ENCODE measurements around the gene FOXL3. TPM values are rescaled to one million over a fixed set of nuclear protein-coding genes. Genes with fewer than 3 reads are reported as not detected.

The FOXL3 gene
- total and polyA plus RNA-seq, 2 donors from 2014 or later = not detected

- Histone ChIP-seq H3K4me3 (ENCODE audit: low read length in 3 of 3) (no peak overlapping the region), H3K9me3 (ENCODE audit: control insufficient read depth in 2 of 3, insufficient read depth in 1 of 3, low read length in 3 of 3) (peaks cover 0 to 7% (median 0%) of the 10 kb centered on the region in 3 donors), H3K27ac (ENCODE audit: low read depth in 2 of 2, low read length in 2 of 2) (peak overlapping the region; percentile 34 to 54), H3K27me3 (ENCODE audit: control insufficient read depth, insufficient read depth, low read length) (no peaks in the 10 kb centered on the region), H3K9ac (ENCODE audit: low read length in 3 of 3) (no peak overlapping the region), H3K4me1 (ENCODE audit: control insufficient read depth in 2 of 3, insufficient read depth in 2 of 3, low read depth in 1 of 3, low read length in 3 of 3) (no peaks in the 10 kb centered on the region), H3K36me3 (ENCODE audit: control insufficient read depth in 2 of 3, insufficient read depth in 3 of 3, low read length in 3 of 3) (peaks cover 0 to 8% (median under 1%) of the 10 kb centered on the region in 3 donors)
- FAIRE-seq (no peak), DNase-seq (peak in 2 of 5 donors; percentile 38 to 75)
- no peak for TF ChIP-seq CTCF (IDR thresholded peaks at IDR 0.05; ENCODE audit: borderline replicate concordance, extremely low read depth, insufficient read depth)
- intact Hi-C loops (cut with DNase I) = no loop called here
These were observed 24.6 kb upstream of the FOXL3 start for GRCh38 chr7:265192-265997.

DNA sequence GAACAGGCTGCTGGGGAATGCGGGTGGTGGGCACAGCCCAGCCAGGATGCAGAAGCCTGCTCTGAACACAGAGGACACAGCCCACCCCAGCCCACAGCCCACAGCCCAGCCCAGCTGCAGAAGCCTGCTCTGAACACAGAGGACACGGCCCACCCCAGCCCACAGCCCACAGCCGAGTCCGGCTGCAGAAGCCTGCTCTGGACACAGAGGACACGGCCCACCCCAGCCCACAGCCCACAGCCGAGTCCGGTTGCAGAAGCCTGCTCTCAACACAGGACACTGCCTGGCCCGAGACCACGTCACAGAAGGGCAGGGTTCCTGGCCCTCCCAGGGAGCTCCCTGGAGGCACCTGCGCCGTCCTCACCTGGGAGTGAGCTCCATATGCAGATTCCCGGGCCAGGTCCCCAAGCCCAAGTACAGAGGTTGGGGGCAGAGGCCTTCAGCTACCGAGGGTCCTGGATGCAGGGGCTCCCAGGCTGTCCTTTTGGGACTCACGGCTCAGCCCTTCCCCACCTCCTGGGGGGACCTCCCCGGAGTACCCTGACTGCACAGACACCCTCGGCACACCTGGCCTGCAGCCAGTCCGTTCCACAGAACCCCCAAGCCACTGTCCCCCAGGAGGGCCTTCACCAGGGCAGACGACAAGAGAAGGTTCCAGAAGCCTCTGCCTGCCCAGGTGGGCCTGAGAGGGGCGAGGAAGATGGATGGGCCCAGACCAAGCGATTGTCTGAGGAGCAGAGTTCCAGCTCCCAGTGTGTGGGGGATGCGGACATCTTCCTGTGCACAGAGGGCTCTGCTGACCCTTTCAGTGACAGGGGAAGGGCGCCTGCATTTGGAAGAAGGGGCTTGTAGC, 23.7 kb upstream of the FOXL3 start:
- H3K4me3 ChIP-seq (ENCODE audit: low read length in 3 of 3) = no peak overlapping the region
- H3K9me3 ChIP-seq (ENCODE audit: control insufficient read depth in 2 of 3, insufficient read depth in 1 of 3, low read length in 3 of 3) = peaks cover 0 to 7% (median 0%) of the 10 kb centered on the region in 3 donors
- H3K9ac ChIP-seq (ENCODE audit: low read length in 3 of 3) = no peak overlapping the region
- DNase-seq (peak in 2 of 5 donors; percentile 46 to 72), FAIRE-seq (no peak)
- no peak for TF ChIP-seq CTCF (IDR thresholded peaks at IDR 0.05; ENCODE audit: borderline replicate concordance, extremely low read depth, insufficient read depth)
- H3K27me3 ChIP-seq (ENCODE audit: control insufficient read depth, insufficient read depth, low read length) = no peaks in the 10 kb centered on the region
- H3K27ac ChIP-seq (ENCODE audit: low read depth in 2 of 2, low read length in 2 of 2) = no peak overlapping the region
- no peaks in the 10 kb centered on the region for H3K4me1 ChIP-seq (ENCODE audit: control insufficient read depth in 2 of 3, insufficient read depth in 2 of 3, low read depth in 1 of 3, low read length in 3 of 3)
- peaks cover 0 to under 1% (median 0%) of the 10 kb centered on the region in 3 donors for H3K36me3 ChIP-seq (ENCODE audit: control insufficient read depth in 2 of 3, insufficient read depth in 3 of 3, low read length in 3 of 3)
- intact Hi-C loops (cut with DNase I) = no loop called here

GRCh38 chr7:266851-267840, 22.8 kb upstream of the FOXL3 start:
- Histone ChIP-seq H3K4me3 (ENCODE audit: low read length in 3 of 3) (no peak overlapping the region), H3K27me3 (ENCODE audit: control insufficient read depth, insufficient read depth, low read length) (no peaks in the 10 kb centered on the region), H3K9ac (ENCODE audit: low read length in 3 of 3) (no peak overlapping the region), H3K9me3 (ENCODE audit: control insufficient read depth in 2 of 3, insufficient read depth in 1 of 3, low read length in 3 of 3) (peaks cover 0 to 4% (median 0%) of the 10 kb centered on the region in 3 donors), H3K36me3 (ENCODE audit: control insufficient read depth in 2 of 3, insufficient read depth in 3 of 3, low read length in 3 of 3) (no peaks in the 10 kb centered on the region), H3K27ac (ENCODE audit: low read depth in 2 of 2, low read length in 2 of 2) (no peak overlapping the region), H3K4me1 (ENCODE audit: control insufficient read depth in 2 of 3, insufficient read depth in 2 of 3, low read depth in 1 of 3, low read length in 3 of 3) (no peaks in the 10 kb centered on the region)
- intact Hi-C loops (cut with DNase I) = no loop called here
- FAIRE-seq (no peak), DNase-seq (peak in 3 of 5 donors; percentile 64 to 80 (median 75))
- peak; percentile 41 for TF ChIP-seq CTCF (IDR thresholded peaks at IDR 0.05; ENCODE audit: borderline replicate concordance, extremely low read depth, insufficient read depth)

All from kidney (tissue), 14 donors.